Measurements from ENCODE around the gene TRIP10.
"Not testable (repeated sequence)": the region's sequence is repeated elsewhere in the genome, so short reads cannot be mapped to it uniquely, and the experiment has no call there.

Gene TRIP10

GRCh38 chr19:6744381-6745301, 5.2 kb downstream of the TRIP10 start:
- DNase-seq = no peak

GRCh38 chr19:6745965-6746364, 6.5 kb downstream of the TRIP10 start:
- DNase-seq = no peak

GRCh38 chr19:6748543-6748942, 9.1 kb downstream of the TRIP10 start:
- not testable (repeated sequence) for DNase-seq

- DNase-seq = no peak
Measured at GRCh38 chr19:6750062-6750461, 10.6 kb downstream of the TRIP10 start.

- no peak for DNase-seq
Measured at GRCh38 chr19:6751189-6751588, 11.7 kb downstream of the TRIP10 start.

- no peak for DNase-seq
Measured at GRCh38 chr19:6752256-6753177, 13.0 kb downstream of the TRIP10 start.

GRCh38 chr19:6753178-6754031, 13.9 kb downstream of the TRIP10 start:
- DNase-seq = peak; percentile 90

- DNase-seq = peak; percentile 58
Measured at GRCh38 chr19:6754136-6754535, 14.7 kb downstream of the TRIP10 start.

GRCh38 chr19:6754653-6755463, 15.4 kb downstream of the TRIP10 start:
- DNase-seq = peak; percentile 57

GRCh38 chr19:6760606-6761005, 21.1 kb downstream of the TRIP10 start:
- DNase-seq = no peak

GRCh38 chr19:6761053-6761676, 21.7 kb downstream of the TRIP10 start:
- DNase-seq = no peak

GRCh38 chr19:6762253-6762797, 22.8 kb downstream of the TRIP10 start:
- DNase-seq = not testable (repeated sequence)

GRCh38 chr19:6765738-6766356, 26.4 kb downstream of the TRIP10 start:
- peak; percentile 68 for DNase-seq

GRCh38 chr19:6766357-6767080, 27.0 kb downstream of the TRIP10 start:
- no peak for DNase-seq

- no peak for DNase-seq
Measured at GRCh38 chr19:6767081-6767356, 27.5 kb downstream of the TRIP10 start.

- peak; percentile 97 for DNase-seq
Measured at GRCh38 chr19:6767357-6768235, 28.1 kb downstream of the TRIP10 start, which contains the start of gene SH2D3A. Gene SH2D3A (minus strand): TSS chr19:6767435. CDS start chr19:6763748, 3,687 bp downstream.

- peak; percentile 68 for DNase-seq
Measured at GRCh38 chr19:6768236-6768785, 28.8 kb downstream of the TRIP10 start.

GRCh38 chr19:6769006-6769619, 29.6 kb downstream of the TRIP10 start:
- no peak for DNase-seq

Measured in activated effector memory CD4-positive, alpha-beta T cell treated with anti-CD3 and anti-CD28 coated beads, Interleukin-2, amount 50 U/mL, for 16 hours (primary cell).